Neural cell (in vitro differentiated cells): ENCODE measurements around the gene SLC52A1.
"Not testable (repeated sequence)": the region's sequence is repeated elsewhere in the genome, so short reads cannot be mapped to it uniquely, and the experiment has no call there.

Experiments used
- EP300 ChIP-seq: fragments of 450-650 bp; conservative IDR thresholded peaks from 2 replicates; pipeline ENCODE4 v1.6.1; 2014; ENCODE audit warnings: antibody characterized with exemption, mild to moderate bottlenecking, moderate library complexity; ENCODE audit not compliant: poor library complexity, severe bottlenecking
- EZH2 ChIP-seq: fragments of 200-600, 300-800 bp; shearing (Covaris generic), sonication (generic); IDR thresholded peaks from 2 replicates; pipeline ENCODE4 v1.6.1; 2014; ENCODE audit warnings: antibody characterized with exemption, low read length, borderline replicate concordance, mild to moderate bottlenecking; ENCODE audit not compliant: insufficient read depth, poor library complexity, severe bottlenecking
- MXI1 ChIP-seq: fragments of 450-650 bp; conservative IDR thresholded peaks from 2 replicates; pipeline ENCODE4 v1.6.1; 2014; ENCODE audit warnings: antibody characterized with exemption, mild to moderate bottlenecking; ENCODE audit not compliant: poor library complexity, severe bottlenecking
- POLR2AphosphoS5 ChIP-seq: IDR thresholded peaks from 2 replicates; pipeline ENCODE4 v1.6.1; 2012
- RAD21 ChIP-seq: fragments of 450-650 bp; conservative IDR thresholded peaks from 2 replicates; pipeline ENCODE4 v1.6.1; 2014; ENCODE audit warnings: antibody characterized with exemption, mild to moderate bottlenecking, moderate library complexity
- SMC3 ChIP-seq: fragments of 450-650 bp; conservative IDR thresholded peaks from 2 replicates; pipeline ENCODE4 v1.6.1; 2014; ENCODE audit warnings: antibody characterized with exemption, mild to moderate bottlenecking, moderate library complexity; ENCODE audit not compliant: poor library complexity
- TAF1 ChIP-seq: IDR thresholded peaks from 2 replicates; pipeline ENCODE4 v1.6.1; 2012; ENCODE audit warnings: low read depth
- TF ChIP-seq, protein P1 (sequence below): IDR thresholded peaks from 2 replicates; pipeline ENCODE4 v1.6.1; 2012; ENCODE audit warnings: borderline replicate concordance
- TF ChIP-seq, protein P2 (sequence below): fragments of 450-650 bp; IDR thresholded peaks from 2 replicates; pipeline ENCODE4 v1.5.1; 2014; ENCODE audit warnings: antibody characterized with exemption, mild to moderate bottlenecking, moderate library complexity; ENCODE audit not compliant: poor library complexity, severe bottlenecking

DNA sequence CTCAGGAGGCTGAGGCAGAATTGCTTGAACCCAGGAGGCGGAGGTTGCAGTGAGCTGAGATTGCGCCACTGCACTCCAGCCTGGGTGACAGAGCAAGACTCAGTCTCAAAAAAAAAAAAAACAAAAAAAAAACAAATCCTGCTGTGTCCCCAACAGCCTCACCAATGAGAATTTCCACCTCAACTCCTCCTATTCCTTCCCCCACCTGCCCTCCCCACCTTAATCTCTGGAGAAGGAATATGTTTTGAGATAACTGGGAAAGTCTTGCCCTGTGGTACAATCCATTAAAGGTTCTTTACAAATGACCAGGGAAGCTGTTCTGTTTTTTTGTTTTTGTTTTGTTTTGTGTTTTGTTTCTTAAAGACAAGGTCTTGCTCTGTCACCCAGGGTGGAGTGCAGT is 5.1 kb downstream of the SLC52A1 start:
- TF ChIP-seq RAD21, POLR2AphosphoS5, TAF1, EZH2, EP300, MXI1, SMC3: not testable (repeated sequence)
- TF ChIP-seq, protein P1, sequence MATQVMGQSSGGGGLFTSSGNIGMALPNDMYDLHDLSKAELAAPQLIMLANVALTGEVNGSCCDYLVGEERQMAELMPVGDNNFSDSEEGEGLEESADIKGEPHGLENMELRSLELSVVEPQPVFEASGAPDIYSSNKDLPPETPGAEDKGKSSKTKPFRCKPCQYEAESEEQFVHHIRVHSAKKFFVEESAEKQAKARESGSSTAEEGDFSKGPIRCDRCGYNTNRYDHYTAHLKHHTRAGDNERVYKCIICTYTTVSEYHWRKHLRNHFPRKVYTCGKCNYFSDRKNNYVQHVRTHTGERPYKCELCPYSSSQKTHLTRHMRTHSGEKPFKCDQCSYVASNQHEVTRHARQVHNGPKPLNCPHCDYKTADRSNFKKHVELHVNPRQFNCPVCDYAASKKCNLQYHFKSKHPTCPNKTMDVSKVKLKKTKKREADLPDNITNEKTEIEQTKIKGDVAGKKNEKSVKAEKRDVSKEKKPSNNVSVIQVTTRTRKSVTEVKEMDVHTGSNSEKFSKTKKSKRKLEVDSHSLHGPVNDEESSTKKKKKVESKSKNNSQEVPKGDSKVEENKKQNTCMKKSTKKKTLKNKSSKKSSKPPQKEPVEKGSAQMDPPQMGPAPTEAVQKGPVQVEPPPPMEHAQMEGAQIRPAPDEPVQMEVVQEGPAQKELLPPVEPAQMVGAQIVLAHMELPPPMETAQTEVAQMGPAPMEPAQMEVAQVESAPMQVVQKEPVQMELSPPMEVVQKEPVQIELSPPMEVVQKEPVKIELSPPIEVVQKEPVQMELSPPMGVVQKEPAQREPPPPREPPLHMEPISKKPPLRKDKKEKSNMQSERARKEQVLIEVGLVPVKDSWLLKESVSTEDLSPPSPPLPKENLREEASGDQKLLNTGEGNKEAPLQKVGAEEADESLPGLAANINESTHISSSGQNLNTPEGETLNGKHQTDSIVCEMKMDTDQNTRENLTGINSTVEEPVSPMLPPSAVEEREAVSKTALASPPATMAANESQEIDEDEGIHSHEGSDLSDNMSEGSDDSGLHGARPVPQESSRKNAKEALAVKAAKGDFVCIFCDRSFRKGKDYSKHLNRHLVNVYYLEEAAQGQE = not testable (repeated sequence)
- TF ChIP-seq, protein P2, sequence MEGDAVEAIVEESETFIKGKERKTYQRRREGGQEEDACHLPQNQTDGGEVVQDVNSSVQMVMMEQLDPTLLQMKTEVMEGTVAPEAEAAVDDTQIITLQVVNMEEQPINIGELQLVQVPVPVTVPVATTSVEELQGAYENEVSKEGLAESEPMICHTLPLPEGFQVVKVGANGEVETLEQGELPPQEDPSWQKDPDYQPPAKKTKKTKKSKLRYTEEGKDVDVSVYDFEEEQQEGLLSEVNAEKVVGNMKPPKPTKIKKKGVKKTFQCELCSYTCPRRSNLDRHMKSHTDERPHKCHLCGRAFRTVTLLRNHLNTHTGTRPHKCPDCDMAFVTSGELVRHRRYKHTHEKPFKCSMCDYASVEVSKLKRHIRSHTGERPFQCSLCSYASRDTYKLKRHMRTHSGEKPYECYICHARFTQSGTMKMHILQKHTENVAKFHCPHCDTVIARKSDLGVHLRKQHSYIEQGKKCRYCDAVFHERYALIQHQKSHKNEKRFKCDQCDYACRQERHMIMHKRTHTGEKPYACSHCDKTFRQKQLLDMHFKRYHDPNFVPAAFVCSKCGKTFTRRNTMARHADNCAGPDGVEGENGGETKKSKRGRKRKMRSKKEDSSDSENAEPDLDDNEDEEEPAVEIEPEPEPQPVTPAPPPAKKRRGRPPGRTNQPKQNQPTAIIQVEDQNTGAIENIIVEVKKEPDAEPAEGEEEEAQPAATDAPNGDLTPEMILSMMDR = not testable (repeated sequence)
